ENCODE data around the gene VWA3A. TPM values are rescaled to one million over a fixed set of nuclear protein-coding genes. Genes with fewer than 3 reads are reported as not detected.
A peak's percentile ranks its signal among the peaks of the same experiment; 100 is the strongest.

Gene VWA3A
- total and polyA plus RNA-seq, 2 of the 4 experiments (the other 2 are of a cell fraction) = not detected

DNA sequence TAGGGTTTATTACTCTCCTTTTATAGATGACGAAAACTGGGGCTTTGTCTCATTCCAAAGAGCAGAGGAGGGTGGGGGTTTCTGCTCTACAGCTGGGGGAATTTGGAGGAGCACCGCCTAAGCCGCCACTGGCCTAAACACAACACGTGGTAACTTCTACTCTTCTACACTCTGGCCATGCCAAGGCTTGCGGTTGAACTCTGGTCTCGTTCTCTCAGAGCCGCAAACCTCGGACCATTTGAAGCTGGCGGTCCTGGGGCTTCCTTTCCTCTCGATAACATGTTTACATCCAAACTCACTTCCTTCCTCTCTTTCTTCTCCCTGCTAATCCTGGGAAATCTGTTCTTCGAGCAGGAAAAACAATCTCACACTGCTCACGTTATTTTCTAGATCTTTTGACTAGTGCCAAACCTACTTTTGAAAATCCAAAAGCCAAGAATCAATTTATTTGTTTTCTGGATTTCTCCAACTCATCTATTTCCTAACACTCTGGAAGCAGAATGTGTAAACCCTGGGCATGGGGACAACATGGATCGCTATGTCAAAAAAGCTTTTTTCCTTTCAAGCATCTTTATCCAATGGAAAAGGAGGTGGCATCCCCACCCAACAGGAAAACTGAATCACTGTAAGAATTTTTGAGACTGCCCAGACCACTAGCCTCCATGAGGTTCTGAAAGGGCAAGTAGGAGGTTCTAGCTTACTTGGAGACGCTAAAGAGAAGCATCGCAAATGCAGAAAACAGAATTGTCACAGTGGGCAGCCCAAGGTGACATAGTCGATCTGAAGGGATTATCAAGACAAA lies 100.1 kb downstream of the VWA3A start:
- Histone ChIP-seq H4K91ac (ENCODE audit: insufficient read depth, low read depth, low read length) (peak overlapping the region; percentile 82), H4K20me1 (ENCODE audit: insufficient read depth, low read length) (no peaks in the 10 kb centered on the region), H2AFZ (replicated peaks; ENCODE audit: low read length, poor library complexity) (peak overlapping the region; percentile 90), H3K14ac (replicated peaks; ENCODE audit: low read depth, low read length) (peak overlapping the region; percentile 78), H3K9me1 (ENCODE audit: insufficient read depth, low read length) (peaks cover 7% of the 10 kb centered on the region; the same call in 1 of the 2 replicates), H3K9ac (ENCODE audit: low read depth, low read length) (peak overlapping the region; percentile 51), H3K23ac (ENCODE audit: low read depth, low read length) (peak overlapping the region; percentile 81; the same call in 1 of the 2 replicates), H3K79me1 (ENCODE audit: low read depth in 1 of 2, low read length in 2 of 2) (peaks cover 0 to 3% of the 10 kb centered on the region in 2 experiments; a peak in 1 of 4 replicates), H2BK120ac (ENCODE audit: low read depth, low read length) (peak overlapping the region; percentile 74), H4K5ac (ENCODE audit: low read depth, low read length) (peak overlapping the region; percentile 20), H4K8ac (ENCODE audit: low read depth in 2 of 2, low read length in 2 of 2) (peak overlapping the region; percentile 69 to 94), H2AK9ac (replicated peaks; ENCODE audit: low read depth, low read length, poor library complexity) (peak overlapping the region; percentile 53), H3K18ac (ENCODE audit: low read depth, low read length) (peak overlapping the region; percentile 22; the same call in 1 of the 2 replicates), H3K4me1 (ENCODE audit: control insufficient read depth, insufficient read depth, low read length) (peaks cover 4% of the 10 kb centered on the region; the same call in 1 of the 2 replicates), H2BK20ac (ENCODE audit: low read depth, low read length) (peak overlapping the region; percentile 27; the same call in 1 of the 2 replicates), H3K4me2 (ENCODE audit: low read depth, low read length) (peak overlapping the region; percentile 64), H3K27ac (ENCODE audit: insufficient read depth, low read length) (peak overlapping the region; percentile 18), H3K36me3 (ENCODE audit: control insufficient read depth, insufficient read depth, low read length) (no peaks in the 10 kb centered on the region), H2BK5ac (ENCODE audit: low read depth, low read length, poor library complexity, severe bottlenecking) (peak overlapping the region; percentile 77), H3K4me3 (ENCODE audit: insufficient read depth, low read depth, low read length) (peak overlapping the region; percentile 28; the same call in 1 of the 2 replicates), H2BK15ac (ENCODE audit: low read depth, low read length) (peak overlapping the region; percentile 5; the same call in 1 of the 3 replicates), H3K27me3 (ENCODE audit: control insufficient read depth, insufficient read depth, low read length) (no peaks in the 10 kb centered on the region), H3K4ac (ENCODE audit: low read depth, low read length) (peak overlapping the region; percentile 87), H3K9me3 (ENCODE audit: control insufficient read depth, insufficient read depth, low read length) (no peaks in the 10 kb centered on the region), H2AK5ac (ENCODE audit: low read depth, low read length) (peak overlapping the region; percentile 33; the same call in 1 of the 2 replicates), H3K56ac (ENCODE audit: extremely low read depth, insufficient read depth, low read length) (peak overlapping the region; percentile 39; the same call in 1 of the 2 replicates)
- WGBS, 2 experiments (ENCODE audit: extremely low coverage in 2 of 2, insufficient read length in 1 of 2) = 11% methylated on average over 8 of the region's 16 CpGs; no CpG with 5 or more reads in 1 of the 2 experiments
- dilution Hi-C loops (cut with HindIII; ENCODE audit: low sequenced_read_pairs, unreplicated experiment) = no loop called here
- peak; percentile 1; the same call in 1 of the 2 replicates for ATAC-seq (ENCODE audit: low read depth)
- intact Hi-C loops (cut with micrococcal nuclease) = loop anchor here (1.0 kb wide), 1 partner anchor 105 kb away; the partner anchor contains the start of gene POLR3E
- no peak for TF ChIP-seq CEBPB (IDR thresholded peaks at IDR 0.05; ENCODE audit: low read depth, low read length)
- TF ChIP-seq SMC3 (IDR thresholded peaks at IDR 0.05; ENCODE audit: low read depth, low read length) = no peak
- TF ChIP-seq USF2 (IDR thresholded peaks at IDR 0.05; ENCODE audit: low read depth, low read length) = peak; percentile 91
- TF ChIP-seq MXI1 (IDR thresholded peaks at IDR 0.05; ENCODE audit: borderline replicate concordance, low read depth, low read length) = peak; percentile 40; the same call in 1 of the 2 replicates
- TF ChIP-seq MAZ (IDR thresholded peaks at IDR 0.05; ENCODE audit: borderline replicate concordance, low read depth, low read length) = peak; percentile 79; the same call in 1 of the 2 replicates
- peak; percentile 91 for DNase-seq
- in situ Hi-C loops (cut with MboI; ENCODE audit: low sequenced_read_pairs) = no loop called here
- no TSS peak for BruUV-seq (replicated peaks)
- ChIA-PET CTCF (interaction anchor here (1.3 to 1.5 kb wide), 3 partner anchors 108 to 191 kb away, joined by 3 to 5 read pairs (median 5); no protein-coding TSS in a partner anchor), POLR2A (ENCODE audit: unreplicated experiment) (interaction anchor here (0.6 kb wide), 1 partner anchor 14 kb away, joined by 3 read pairs; the partner anchor contains the start of gene EEF2K)

Data from IMR-90 (cell line).